ENCODE data around the gene ESRRA. TPM values are rescaled to one million over a fixed set of nuclear protein-coding genes. Genes with fewer than 3 reads are reported as not detected.
A peak's percentile ranks its signal among the peaks of the same experiment; 100 is the strongest.

The ESRRA gene
- total RNA-seq, 1 donor from 2014 or later: 34.7 TPM

DNA sequence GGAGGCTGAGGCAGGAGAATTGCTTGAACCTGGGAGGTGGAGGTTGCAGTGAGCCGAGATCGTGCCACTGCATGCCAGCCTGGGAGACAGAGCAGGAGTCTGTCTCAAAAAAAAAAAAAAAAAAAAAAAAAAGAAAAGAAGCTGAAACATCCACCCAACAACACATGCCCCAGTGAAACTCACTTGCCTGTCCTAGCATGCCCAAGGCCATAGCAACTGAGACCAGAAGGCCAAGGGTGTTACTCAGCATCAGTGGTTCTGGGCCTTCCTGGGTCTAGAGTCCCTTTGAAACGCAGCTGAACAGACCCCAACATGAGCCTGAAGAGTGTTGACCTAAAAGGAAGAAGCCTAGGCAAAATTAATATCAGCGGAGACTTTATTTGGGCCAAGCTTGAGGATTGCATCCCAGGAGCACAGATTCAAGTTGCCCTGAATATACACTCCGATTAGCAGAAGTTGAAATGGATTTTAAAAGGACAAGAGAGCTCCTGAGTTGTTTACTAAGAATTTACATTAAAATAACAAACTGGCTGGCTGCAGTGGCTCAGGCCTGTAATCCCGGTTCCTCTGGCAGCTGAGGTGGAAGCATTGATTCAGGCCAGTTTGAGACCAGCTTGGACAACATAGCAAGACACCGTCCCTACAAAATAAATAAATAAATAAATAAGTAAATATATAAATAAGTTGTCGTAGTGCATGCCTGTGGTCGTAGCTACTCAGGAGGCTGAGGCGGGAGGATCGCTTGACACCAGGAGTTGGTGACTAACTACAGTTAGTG, 19.6 kb downstream of the ESRRA start:
- TF ChIP-seq, protein P1, sequence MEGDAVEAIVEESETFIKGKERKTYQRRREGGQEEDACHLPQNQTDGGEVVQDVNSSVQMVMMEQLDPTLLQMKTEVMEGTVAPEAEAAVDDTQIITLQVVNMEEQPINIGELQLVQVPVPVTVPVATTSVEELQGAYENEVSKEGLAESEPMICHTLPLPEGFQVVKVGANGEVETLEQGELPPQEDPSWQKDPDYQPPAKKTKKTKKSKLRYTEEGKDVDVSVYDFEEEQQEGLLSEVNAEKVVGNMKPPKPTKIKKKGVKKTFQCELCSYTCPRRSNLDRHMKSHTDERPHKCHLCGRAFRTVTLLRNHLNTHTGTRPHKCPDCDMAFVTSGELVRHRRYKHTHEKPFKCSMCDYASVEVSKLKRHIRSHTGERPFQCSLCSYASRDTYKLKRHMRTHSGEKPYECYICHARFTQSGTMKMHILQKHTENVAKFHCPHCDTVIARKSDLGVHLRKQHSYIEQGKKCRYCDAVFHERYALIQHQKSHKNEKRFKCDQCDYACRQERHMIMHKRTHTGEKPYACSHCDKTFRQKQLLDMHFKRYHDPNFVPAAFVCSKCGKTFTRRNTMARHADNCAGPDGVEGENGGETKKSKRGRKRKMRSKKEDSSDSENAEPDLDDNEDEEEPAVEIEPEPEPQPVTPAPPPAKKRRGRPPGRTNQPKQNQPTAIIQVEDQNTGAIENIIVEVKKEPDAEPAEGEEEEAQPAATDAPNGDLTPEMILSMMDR (conservative IDR thresholded peaks at IDR 0.05): no peak
- peaks cover 3% of the 10 kb centered on the region for H3K36me3 Mint-ChIP-seq (ENCODE audit: low read depth)
- H3K27ac Mint-ChIP-seq (ENCODE audit: unreplicated experiment): no peak overlapping the region
- DNase-seq (ENCODE audit: low read depth, low spot score): no peak
- peaks cover 10% of the 10 kb centered on the region for H3K4me1 Mint-ChIP-seq
- no peak overlapping the region for H3K4me3 Mint-ChIP-seq
- H3K27me3 Mint-ChIP-seq (ENCODE audit: low read depth): no peaks in the 10 kb centered on the region
- H3K9me3 Mint-ChIP-seq: no peaks in the 10 kb centered on the region

DNA sequence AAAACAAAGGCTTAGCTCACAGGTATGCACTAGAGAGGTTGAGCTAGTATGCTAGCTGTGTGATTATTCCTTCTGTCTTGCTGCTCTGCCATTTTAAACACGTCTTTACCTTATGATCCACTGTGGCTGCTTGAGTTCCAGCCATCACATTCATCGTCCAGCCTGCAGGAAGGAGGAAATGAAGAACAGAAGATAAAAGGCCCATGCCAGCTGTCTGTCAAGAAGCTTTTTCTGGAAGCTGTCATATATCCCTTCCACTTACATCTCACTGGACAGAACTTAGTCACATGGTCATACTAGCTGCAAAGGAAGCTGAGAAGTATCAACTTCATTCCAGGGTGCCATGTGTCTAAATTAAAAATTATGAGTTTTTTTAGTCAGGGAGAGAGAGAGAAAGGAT, 22.1 kb downstream of the ESRRA start:
- no peak overlapping the region for H3K4me3 Mint-ChIP-seq
- H3K4me1 Mint-ChIP-seq: peaks cover 6% of the 10 kb centered on the region
- H3K9me3 Mint-ChIP-seq: no peaks in the 10 kb centered on the region
- no peaks in the 10 kb centered on the region for H3K27me3 Mint-ChIP-seq (ENCODE audit: low read depth)
- H3K36me3 Mint-ChIP-seq (ENCODE audit: low read depth): no peaks in the 10 kb centered on the region
- TF ChIP-seq, protein P1 (conservative IDR thresholded peaks at IDR 0.05): no peak
- H3K27ac Mint-ChIP-seq (ENCODE audit: unreplicated experiment): no peak overlapping the region
- no peak for DNase-seq (ENCODE audit: low read depth, low spot score)

DNA sequence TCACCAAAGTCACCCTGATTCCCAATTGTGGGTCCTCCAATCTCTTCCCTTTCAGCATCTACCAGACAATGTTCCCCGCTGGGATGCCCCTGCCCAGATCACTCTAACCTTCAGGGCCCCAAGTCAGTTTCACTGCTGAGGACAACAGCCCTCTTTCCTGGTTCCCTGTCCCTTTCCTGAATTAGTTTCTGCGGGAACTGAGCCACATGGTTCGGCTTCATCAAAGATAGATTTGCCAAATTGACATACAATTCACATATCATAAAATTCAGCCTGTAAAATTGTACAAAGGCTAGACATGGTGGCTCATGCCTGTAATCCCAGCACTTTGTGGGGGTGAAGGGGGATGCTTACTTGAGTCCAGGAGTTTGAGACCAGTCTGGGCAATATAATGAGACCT, 22.7 kb downstream of the ESRRA start:
- TF ChIP-seq, protein P1 (conservative IDR thresholded peaks at IDR 0.05): no peak
- Mint-ChIP-seq H3K27me3 (ENCODE audit: low read depth) (no peaks in the 10 kb centered on the region), H3K4me1 (peaks cover 6% of the 10 kb centered on the region), H3K36me3 (ENCODE audit: low read depth) (no peaks in the 10 kb centered on the region), H3K27ac (ENCODE audit: unreplicated experiment) (no peak overlapping the region), H3K4me3 (no peak overlapping the region), H3K9me3 (no peaks in the 10 kb centered on the region)
- no peak for DNase-seq (ENCODE audit: low read depth, low spot score)

DNA sequence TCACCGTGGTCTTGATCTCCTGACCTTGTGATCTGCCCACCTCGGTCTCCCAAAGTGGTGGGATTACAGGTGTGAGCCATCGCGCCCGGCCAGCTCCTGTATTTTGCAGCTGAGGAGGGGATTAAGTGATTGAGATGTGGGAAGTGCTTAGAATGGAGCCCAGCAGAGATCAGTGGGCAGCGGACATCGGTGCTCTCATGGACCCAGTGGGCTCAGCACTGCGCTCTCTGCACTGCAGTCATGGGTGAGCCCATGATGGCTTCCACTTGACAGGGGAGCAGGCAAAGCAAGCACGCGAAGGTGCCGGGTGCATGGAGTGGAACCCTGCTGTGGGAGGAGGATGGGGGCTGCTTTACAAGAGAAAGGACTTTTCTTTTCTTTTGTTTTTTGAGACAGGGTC, 25.6 kb downstream of the ESRRA start:
- no peaks in the 10 kb centered on the region for H3K36me3 Mint-ChIP-seq (ENCODE audit: low read depth)
- peaks cover 5% of the 10 kb centered on the region for H3K4me1 Mint-ChIP-seq
- no peak for DNase-seq (ENCODE audit: low read depth, low spot score)
- TF ChIP-seq, protein P1 (conservative IDR thresholded peaks at IDR 0.05): no peak
- H3K9me3 Mint-ChIP-seq: no peaks in the 10 kb centered on the region
- H3K27me3 Mint-ChIP-seq (ENCODE audit: low read depth): no peaks in the 10 kb centered on the region
- no peak overlapping the region for H3K4me3 Mint-ChIP-seq
- no peak overlapping the region for H3K27ac Mint-ChIP-seq (ENCODE audit: unreplicated experiment)

DNA sequence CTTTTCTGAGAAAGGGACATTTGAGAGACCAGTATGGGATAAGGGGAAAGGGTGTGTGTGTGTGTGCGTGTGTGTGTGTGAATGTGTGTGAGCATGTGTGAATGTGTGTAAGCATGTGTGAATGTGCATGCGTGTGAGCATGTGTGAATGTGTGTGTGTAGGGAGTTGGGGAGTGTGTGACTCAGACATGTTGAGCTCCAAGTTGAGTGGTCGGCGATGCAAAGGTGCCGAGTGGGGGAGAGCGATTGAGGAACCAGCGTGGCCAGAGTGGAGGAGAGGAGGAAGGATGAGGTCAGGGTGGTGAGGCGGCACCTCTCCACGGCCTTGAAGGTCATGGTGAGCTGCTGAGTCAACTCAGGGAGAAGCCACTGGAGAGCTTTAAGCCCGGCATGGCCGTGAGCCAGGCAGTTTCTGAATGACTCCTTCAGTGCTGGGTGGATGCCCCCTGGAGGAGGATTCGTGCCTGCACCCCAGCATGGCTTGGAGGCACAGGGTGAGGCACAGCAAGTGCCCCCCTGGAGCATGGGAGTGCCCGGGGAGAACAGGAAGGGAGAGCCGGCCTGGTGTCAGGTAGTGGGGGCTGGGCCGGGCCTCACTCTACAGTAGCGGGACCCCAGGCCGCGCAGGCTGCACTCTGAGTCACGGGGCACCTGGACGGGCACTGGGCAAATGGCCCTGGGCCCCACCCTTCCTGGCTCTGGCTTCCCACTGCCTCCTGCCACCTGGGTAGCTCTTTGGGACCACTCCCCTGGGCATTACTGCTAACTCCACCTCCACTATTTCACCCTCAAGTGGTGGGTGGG, 26.4 kb downstream of the ESRRA start:
- H3K4me3 Mint-ChIP-seq: no peak overlapping the region
- TF ChIP-seq, protein P1 (conservative IDR thresholded peaks at IDR 0.05): peak; percentile 45
- peak overlapping the region; percentile 15 for H3K27ac Mint-ChIP-seq (ENCODE audit: unreplicated experiment)
- H3K4me1 Mint-ChIP-seq: peaks cover 5% of the 10 kb centered on the region
- H3K9me3 Mint-ChIP-seq: no peaks in the 10 kb centered on the region
- DNase-seq (ENCODE audit: low read depth, low spot score): no peak
- H3K36me3 Mint-ChIP-seq (ENCODE audit: low read depth): no peaks in the 10 kb centered on the region
- no peaks in the 10 kb centered on the region for H3K27me3 Mint-ChIP-seq (ENCODE audit: low read depth)
